Kidney (tissue), 14 donors: ENCODE results near the gene DRC3. TPM values are rescaled to one million over a fixed set of nuclear protein-coding genes. Genes with fewer than 3 reads are reported as not detected.
"Not testable (repeated sequence)": the region's sequence is repeated elsewhere in the genome, so short reads cannot be mapped to it uniquely, and the experiment has no call there.

ENCODE experiments used
- DNase-seq, 5 donors: peaks; one replicate each; pipeline ENCODE4 v3.0.0-alpha.2; 2013 to 2020
- FAIRE-seq: peaks from 2 replicates; lab custom pipeline; 2012; peaks lifted over from hg19 to GRCh38; lab: Jason Lieb, UNC
- H3K27ac ChIP-seq, 2 donors: one replicate each; pipeline ENCODE4 v1.7.0; 2013; ENCODE audit warnings: low read depth in 2 of 2, low read length in 2 of 2, inconsistent platforms in 1 of 2
- H3K27me3 ChIP-seq: one replicate; pipeline ENCODE4 v1.7.1; 2013; ENCODE audit warnings: low read length, inconsistent platforms; ENCODE audit not compliant: control insufficient read depth, insufficient read depth
- H3K36me3 ChIP-seq, 3 donors: one replicate each; pipeline versions ENCODE4 v1.7.0 to v1.7.1; 2013; ENCODE audit warnings: low read length in 3 of 3, control low read depth in 1 of 3, inconsistent platforms in 1 of 3; ENCODE audit not compliant: insufficient read depth in 3 of 3, control insufficient read depth in 2 of 3
- H3K4me1 ChIP-seq, 3 donors: one replicate each; pipeline versions ENCODE4 v1.7.0 to v1.7.1; 2013; ENCODE audit warnings: low read length in 3 of 3, inconsistent platforms in 1 of 3, low read depth in 1 of 3; ENCODE audit not compliant: control insufficient read depth in 2 of 3, insufficient read depth in 2 of 3
- H3K4me3 ChIP-seq, 3 donors: one replicate each; pipeline versions ENCODE4 v1.7.0 to v1.8.1; 2013; ENCODE audit warnings: low read length in 3 of 3, control low read depth in 1 of 3, inconsistent platforms in 1 of 3
- H3K9ac ChIP-seq, 3 donors: one replicate each; pipeline versions ENCODE4 v1.7.0 to v1.7.1; 2013; ENCODE audit warnings: low read length in 3 of 3, control low read depth in 1 of 3, inconsistent platforms in 1 of 3
- H3K9me3 ChIP-seq, 3 donors: one replicate each; pipeline versions ENCODE4 v1.7.0 to v1.7.1; 2013; ENCODE audit warnings: low read length in 3 of 3, control low read depth in 1 of 3, inconsistent platforms in 1 of 3; ENCODE audit not compliant: control insufficient read depth in 2 of 3, insufficient read depth in 1 of 3
- intact Hi-C: fragments of 100-400 bp; cut with DNase I; formaldehyde crosslinking; loops from one replicate; pipeline ENCODE4 v1.11.1; 2022
- polyA plus RNA-seq: library from polyadenylated mRNA; stranded (reverse); fragments of 350-450 nt; fragmentation: Illumina TruSeq; extraction: RNeasy Lipid Tissue Mini Kit (QIAGEN cat#74804); gene quantifications from one replicate; pipeline ENCODE4 v1.2.3, GENCODE V29; 2014; ENCODE audit warnings: low read depth, low replicate concordance; ENCODE audit not compliant: insufficient read depth
- total RNA-seq: library from RNA; stranded (reverse); fragmentation: NEBNext Ultra II Directional; extraction: Animal tissue kit (Norgen Biotek cat#: 25700); gene quantifications from one replicate; pipeline ENCODE4 v1.2.1, GENCODE V29; 2021
- TF ChIP-seq, protein P1 (sequence below): IDR thresholded peaks from 3 replicates; pipeline ENCODE4 v1.5.1; 2012; ENCODE audit warnings: mild to moderate bottlenecking, moderate library complexity, borderline replicate concordance; ENCODE audit not compliant: insufficient read depth; ENCODE audit errors: extremely low read depth
- donor health status: control.
- donor health status: control.
- donor health status: control.
- donor health status: control.
- donor health status: control.
- donor health status: DM: yes; HTN: yes; CAD: no.
- donor health status: Normal renal cell carcinoma (clear cell type).

Gene DRC3
- total and polyA plus RNA-seq, 2 donors from 2014 or later = 8.6 to 17.3 TPM

- H3K4me1 ChIP-seq = no peaks in the 10 kb centered on the region
- H3K4me3 ChIP-seq = no peak overlapping the region
- TF ChIP-seq, protein P1, sequence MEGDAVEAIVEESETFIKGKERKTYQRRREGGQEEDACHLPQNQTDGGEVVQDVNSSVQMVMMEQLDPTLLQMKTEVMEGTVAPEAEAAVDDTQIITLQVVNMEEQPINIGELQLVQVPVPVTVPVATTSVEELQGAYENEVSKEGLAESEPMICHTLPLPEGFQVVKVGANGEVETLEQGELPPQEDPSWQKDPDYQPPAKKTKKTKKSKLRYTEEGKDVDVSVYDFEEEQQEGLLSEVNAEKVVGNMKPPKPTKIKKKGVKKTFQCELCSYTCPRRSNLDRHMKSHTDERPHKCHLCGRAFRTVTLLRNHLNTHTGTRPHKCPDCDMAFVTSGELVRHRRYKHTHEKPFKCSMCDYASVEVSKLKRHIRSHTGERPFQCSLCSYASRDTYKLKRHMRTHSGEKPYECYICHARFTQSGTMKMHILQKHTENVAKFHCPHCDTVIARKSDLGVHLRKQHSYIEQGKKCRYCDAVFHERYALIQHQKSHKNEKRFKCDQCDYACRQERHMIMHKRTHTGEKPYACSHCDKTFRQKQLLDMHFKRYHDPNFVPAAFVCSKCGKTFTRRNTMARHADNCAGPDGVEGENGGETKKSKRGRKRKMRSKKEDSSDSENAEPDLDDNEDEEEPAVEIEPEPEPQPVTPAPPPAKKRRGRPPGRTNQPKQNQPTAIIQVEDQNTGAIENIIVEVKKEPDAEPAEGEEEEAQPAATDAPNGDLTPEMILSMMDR = no peak
- H3K27me3 ChIP-seq = no peaks in the 10 kb centered on the region
- no peak overlapping the region for H3K27ac ChIP-seq
- no peaks in the 10 kb centered on the region for H3K9me3 ChIP-seq
- H3K9ac ChIP-seq = no peak overlapping the region
- no peak for FAIRE-seq
- intact Hi-C loops = no loop called here
- DNase-seq = peak in 1 of 5 donors; percentile 52
- peaks cover 0 to 3% (median 2%) of the 10 kb centered on the region in 3 donors for H3K36me3 ChIP-seq
Measured at GRCh38 chr17:17993852-17994251, 21.2 kb downstream of the DRC3 start.

DNA sequence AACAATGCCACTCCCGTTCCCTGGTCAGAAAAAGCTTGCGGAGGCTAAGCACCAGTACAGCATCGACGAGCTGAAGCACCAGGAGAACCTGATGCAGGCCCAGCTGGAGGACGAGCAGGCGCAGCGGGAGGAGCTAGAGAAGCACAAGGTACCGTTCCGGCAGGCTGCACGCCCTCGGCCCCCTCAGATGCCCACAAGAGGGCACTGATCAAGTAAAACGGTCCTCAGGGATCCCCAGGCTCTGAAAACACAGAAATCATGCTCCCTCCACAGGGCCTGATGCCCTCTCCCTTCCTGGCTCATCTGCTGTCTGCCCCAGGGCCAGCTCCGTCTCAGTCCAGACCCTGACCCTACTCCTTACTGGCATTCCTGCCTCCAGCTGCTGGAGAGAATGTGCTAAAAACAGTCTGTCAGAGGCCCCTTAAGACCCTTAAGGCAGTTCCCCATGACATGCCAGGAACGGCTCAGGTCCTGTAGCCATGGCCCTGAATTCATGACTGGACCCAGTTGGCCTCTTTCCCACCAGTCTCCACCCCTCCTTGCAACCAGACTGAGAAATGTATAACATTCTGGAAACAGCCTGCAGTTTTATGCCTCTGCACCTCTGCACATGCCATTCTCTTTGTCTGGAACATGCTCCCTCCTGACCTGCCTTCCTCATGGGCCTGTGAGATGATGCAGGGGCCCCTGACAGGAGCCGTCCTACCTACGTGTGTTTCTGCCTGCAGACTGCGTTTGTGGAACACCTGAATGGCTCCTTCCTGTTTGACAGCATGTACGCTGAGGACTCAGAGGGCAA is 21.8 kb downstream of the DRC3 start:
- Histone ChIP-seq H3K27me3 (no peaks in the 10 kb centered on the region), H3K4me3 (no peak overlapping the region), H3K27ac (no peak overlapping the region), H3K36me3 (peaks cover 0 to 3% (median 1%) of the 10 kb centered on the region in 3 donors), H3K9ac (no peak overlapping the region), H3K4me1 (no peaks in the 10 kb centered on the region), H3K9me3 (no peaks in the 10 kb centered on the region)
- no peak for FAIRE-seq
- DNase-seq = peak; percentile 25 to 61 (median 50)
- intact Hi-C loops = no loop called here
- TF ChIP-seq, protein P1 = no peak

DNA sequence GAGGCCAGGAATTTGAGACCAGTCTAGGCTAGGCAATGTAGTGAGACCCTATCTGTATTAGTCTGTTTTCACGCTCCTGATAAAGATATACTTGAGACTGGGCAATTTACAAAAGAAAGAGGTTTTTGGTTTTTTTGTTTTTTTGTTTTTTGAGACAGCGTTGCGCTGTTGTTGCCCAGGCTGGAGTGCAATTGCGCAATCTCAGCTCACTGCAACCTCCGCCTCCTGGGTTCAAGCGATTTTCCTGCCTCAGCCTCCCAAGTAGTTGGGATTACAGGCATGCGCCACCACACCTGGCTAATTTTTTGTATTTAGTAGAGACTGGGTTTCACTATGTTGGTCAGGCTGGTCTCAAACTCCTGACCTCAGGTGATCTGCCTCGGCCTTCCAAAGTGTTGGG is 23.2 kb downstream of the DRC3 start:
- intact Hi-C loops, FAIRE-seq, H3K27me3 ChIP-seq: not testable (repeated sequence)

DNA sequence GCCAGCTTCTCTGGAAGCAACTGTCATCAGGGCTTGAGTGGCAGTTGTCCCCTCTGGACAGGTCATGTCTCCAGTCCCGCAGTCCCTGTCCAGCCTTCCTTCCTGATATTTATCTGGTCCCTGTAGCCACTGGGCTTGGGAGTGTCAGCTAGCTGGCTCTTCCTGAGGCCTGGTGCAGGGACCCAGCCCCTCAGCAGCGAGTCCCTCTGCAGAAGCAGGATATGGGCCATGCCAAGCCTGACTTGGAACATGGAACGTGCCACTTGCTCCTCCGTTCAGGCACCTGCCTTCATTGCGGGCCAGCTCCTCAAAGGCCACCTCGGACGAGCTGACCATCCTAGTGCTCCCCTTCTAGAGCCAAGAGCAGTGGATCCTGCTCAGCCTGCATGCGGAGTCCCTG is 26.3 kb downstream of the DRC3 start:
- no peak for FAIRE-seq
- Histone ChIP-seq H3K27ac (no peak overlapping the region), H3K36me3 (peaks cover 0 to 3% (median 0%) of the 10 kb centered on the region in 3 donors), H3K9me3 (no peaks in the 10 kb centered on the region), H3K27me3 (no peaks in the 10 kb centered on the region), H3K9ac (no peak overlapping the region), H3K4me1 (no peaks in the 10 kb centered on the region), H3K4me3 (no peak overlapping the region)
- TF ChIP-seq, protein P1 = no peak
- intact Hi-C loops = no loop called here
- DNase-seq = peak in 1 of 5 donors; percentile 52

More for the DNA sequence above, 23.2 kb downstream of the DRC3 start:
- not testable (repeated sequence) for H3K9me3 ChIP-seq, H3K4me3 ChIP-seq, H3K36me3 ChIP-seq, DNase-seq, H3K27ac ChIP-seq, H3K4me1 ChIP-seq, H3K9ac ChIP-seq
